GM21786 (cell line): ENCODE data around the gene LAMTOR1.
A peak's percentile ranks its signal among the peaks of the same experiment; 100 is the strongest.

Experiments used
- ATAC-seq: cut with Tn5 transposase; IDR thresholded peaks from one replicate; pipeline ENCODE4 v1.9.1; 2021; ENCODE audit not compliant: unreplicated experiment

Gene LAMTOR1

GRCh38 chr11:72083414-72083813 is 19.7 kb downstream of the LAMTOR1 start:
- no peak for ATAC-seq

DNA sequence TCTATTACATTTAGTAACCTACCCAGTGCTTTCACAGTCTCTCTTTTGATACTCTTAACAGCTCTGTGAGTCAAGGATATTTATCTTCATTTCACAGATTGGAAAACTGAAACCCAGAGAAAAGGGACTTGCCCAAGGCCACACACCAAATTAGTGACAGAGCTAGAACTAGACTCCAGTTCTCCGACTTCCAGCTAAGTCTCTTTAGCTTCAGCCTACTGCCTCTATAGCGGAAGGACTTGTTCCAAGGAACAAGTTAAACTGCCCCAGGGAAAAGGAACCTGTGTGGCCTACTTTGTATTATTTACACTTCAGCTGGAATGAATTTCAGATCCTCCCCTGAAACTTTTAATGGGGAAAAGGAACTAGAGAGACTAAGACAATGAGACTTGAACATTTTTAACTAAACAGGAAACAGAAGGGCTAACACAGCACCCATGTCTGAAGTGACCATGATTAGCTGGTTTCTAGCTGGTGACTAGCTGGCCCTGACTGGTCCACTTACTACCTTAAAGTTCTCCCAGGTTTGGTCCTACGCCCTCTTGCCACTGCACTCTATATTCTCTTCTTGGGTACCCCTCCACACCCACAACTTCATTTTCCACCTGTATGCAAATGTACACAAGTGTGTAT is 21.2 kb downstream of the LAMTOR1 start:
- ATAC-seq = no peak

DNA sequence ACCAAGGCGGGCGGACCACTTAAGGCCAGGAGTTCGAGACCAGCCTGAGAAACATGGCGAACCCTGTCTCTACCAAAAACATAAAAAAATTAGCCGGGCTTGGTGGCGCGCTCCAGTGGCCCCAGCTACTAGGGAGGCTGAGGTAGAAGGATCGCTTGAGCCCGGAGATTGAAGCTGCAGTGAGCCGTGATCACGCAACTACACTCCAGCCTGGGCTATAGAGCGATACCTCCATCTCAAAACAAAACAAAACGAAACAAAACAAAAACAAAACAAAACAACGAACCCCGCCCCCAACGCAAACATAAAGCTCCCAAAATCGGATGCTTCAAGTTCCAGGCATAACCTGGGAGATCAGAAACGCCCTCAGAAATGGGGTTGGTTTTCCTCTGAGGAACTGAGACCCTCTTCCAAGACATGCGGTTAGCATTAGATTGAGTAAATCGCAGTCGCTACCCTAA is 21.9 kb downstream of the LAMTOR1 start:
- ATAC-seq = no peak

GRCh38 chr11:72080326-72081183 is 22.5 kb downstream of the LAMTOR1 start, which contains the start of the genes LRRC51 and NUMA1:
TSS of gene LRRC51 (plus strand) at chr11:72080850. CDS start at chr11:72089084, 8,234 bp downstream.
TSS of gene NUMA1 (minus strand) at chr11:72080542. CDS start at chr11:72035943, 44,599 bp downstream.
- ATAC-seq = peak; percentile 98

DNA sequence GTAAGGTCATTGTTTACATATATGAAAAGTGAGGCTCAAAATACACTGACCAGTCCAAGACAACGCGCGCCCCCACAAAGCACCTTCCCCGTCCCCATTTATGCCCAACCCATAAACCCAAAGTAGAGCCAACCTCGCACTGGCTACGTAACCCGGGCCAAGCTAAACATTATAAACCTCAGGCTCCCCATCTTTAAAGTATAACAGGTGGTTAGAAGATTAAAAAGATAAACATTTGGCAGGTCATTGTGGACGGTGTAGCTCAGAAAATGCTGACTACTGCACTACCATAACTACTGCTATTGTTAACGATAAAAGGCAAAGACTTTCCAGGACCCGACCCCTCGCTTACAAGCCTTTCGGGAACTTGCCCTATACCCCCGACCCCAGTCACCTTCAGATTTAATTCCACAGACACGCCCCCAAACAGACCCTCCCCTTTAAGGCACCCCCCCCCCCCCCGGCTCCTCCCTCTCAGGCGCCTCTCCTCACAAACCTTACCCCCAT is 23.2 kb downstream of the LAMTOR1 start:
- no peak for ATAC-seq

DNA sequence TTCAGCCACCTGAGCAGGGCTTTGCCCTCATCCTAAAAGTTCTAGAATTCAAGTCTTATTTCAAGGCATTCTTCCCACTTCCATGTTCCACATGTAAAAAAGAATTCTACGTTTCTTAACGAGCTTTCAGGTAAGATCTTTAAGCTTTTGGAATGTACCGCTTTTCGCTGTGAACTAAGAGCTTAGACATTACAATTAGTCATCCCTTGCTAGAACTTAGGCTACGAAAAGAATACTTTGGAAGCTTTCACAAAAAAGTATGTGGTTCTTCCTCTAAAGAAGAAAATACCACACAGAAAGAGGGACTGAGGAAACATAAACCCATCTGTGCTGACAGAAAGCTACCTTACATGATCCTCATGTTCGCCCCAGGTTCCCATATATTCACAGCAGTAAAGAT is 24.6 kb downstream of the LAMTOR1 start:
- no peak for ATAC-seq

DNA sequence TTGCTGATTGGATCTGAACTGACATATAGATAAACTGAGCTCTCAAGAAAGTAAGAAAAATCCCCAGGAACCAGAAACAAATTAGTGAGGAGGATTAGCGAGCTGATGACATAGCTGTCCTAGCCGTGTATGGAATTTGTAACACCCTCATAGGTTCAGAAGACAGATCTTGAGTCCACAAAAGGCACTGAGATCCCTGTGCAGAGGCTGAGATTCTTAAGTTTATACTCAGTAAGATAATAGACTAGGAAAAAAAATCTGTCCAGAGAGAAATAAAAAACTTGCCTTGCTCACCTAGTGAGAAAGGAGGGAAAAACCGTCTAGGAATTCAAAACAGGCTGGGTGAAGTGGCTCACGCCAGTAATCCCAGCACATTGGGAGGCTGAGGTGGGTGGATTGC is 27.3 kb downstream of the LAMTOR1 start:
- ATAC-seq = no peak

DNA sequence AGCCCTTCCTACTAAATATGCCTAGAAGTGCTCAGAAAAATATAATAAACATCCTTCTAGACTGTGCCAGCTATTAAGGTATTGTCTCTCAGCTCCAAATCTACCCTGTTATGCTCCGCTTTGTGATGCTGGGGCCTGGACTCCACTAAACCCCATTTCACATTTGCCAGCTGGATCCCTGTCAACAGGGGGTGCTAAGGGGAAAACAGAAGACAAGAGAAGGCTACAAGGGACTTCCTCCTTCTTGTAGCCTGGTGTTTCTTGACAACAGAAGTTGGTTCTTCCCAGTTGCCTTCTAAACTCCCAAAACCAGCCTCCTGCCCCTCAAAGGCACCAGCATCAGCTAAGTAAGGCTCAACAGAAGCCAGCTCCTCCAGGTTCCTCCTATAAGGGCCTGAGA is 28.0 kb downstream of the LAMTOR1 start:
- ATAC-seq = no peak

DNA sequence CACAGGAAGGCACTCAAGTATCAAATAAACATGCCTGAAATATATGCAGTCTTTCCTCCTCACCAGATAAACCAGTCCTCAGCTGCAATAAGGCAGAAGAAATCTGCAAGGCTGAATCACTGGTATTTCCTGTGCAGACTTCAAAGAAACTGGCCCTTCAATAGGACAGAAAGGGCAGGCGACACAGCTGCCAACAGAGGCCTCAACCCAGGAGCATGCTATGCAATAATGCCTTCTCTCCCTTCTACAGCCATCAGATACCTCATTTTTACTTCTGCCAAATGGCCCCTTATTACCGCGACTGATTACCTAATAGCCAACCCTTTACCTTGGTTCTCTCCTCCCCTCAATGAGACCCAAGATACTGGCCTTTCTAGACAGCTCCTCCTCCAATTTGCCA is 30.7 kb downstream of the LAMTOR1 start:
- ATAC-seq = no peak

DNA sequence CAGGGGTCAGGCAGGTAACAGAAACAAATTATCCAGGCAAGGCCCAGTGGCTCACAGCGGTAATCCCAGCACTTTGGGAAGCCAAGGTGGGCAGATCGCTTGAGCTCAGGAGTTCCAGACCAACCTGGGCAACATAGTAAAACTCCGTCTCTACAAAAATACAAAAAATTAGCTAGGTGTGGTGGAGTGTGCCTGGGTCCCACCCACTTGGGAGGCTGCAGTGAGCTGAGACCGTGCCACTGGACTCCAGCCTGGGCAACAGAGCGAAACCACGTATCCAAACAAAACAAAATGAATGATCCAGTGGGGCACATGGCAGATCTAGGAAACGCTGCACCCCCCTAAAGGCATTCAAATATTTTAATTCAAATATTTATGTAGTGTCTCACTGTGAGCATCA is 32.6 kb downstream of the LAMTOR1 start:
- ATAC-seq = no peak

DNA sequence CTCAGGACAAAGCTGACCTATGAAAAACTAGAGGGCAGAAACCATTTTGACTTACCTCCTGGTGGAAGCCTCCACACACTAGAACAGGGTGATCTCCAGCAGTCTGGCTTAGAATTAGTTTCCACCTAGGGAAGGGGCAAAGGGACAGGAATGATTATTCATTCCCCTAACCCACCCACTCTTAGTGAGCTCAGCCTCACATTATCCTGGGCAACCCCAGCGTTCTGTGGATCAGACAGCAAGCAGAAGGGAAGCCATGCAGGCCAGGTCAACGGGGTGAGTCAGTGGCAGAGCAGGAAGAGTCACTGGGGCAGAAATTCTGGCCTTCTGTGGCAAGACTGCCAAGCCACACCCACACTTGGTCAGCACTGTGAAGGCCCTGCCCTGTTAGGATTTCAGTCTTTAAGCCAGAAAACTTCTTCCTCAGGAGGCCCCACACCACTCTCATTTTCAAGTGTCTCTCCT is 33.3 kb downstream of the LAMTOR1 start:
- ATAC-seq = no peak

- ATAC-seq = no peak
Observed at GRCh38 chr11:72069200-72069599, 33.9 kb downstream of the LAMTOR1 start.

- ATAC-seq = no peak
Observed at GRCh38 chr11:72067676-72068075, 35.4 kb downstream of the LAMTOR1 start.

DNA sequence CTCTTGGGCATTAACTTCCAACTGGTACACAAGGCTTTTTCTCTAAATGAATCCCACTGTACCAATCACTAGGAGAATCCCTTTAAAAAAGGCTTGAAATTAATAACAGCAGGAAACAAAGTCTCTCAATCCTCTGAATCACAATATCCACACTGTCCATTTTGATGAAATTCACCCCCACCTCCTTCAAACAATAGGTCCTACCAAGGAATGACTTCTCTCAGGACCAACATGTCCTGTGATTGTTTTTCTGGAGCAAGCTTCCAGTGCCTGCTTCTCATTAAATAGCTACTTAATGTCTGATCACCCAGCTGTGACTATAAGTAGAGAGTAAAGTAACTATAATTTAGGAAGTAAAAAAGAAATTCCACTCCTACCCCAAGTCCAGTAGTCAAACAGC is 35.8 kb downstream of the LAMTOR1 start:
- no peak for ATAC-seq

- ATAC-seq = no peak
Observed at GRCh38 chr11:72066855-72067254, 36.2 kb downstream of the LAMTOR1 start.

GRCh38 chr11:72061739-72062396 is 41.2 kb downstream of the LAMTOR1 start:
- no peak for ATAC-seq

DNA sequence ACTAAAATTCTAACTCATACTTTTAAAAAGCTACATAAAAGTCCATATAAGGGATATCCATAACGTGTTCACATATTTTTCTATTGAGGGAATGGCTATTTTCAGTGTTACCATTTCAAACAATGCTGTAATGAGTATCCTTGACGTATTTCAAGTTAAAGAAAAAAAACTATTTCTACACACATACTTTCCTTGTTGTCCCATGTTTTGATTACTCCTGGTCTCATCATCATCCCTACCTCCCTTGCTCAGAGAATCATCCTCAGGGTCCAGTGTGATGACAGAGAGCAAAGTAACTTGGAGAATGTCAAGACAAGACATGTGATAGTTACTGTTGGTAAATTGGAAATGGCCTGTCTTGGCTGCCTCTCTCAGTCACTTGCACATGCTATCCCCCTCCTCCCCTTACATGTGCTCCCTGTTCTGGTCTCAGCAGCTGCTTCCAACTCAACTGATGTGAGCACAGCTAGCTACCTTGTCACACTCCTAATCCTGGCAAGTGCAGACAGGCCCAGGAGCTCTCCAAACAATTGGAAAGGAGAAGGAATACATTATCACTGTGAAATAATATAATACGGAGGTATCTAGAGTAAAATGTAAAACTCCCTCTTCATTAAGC is 44.6 kb downstream of the LAMTOR1 start:
- no peak for ATAC-seq

DNA sequence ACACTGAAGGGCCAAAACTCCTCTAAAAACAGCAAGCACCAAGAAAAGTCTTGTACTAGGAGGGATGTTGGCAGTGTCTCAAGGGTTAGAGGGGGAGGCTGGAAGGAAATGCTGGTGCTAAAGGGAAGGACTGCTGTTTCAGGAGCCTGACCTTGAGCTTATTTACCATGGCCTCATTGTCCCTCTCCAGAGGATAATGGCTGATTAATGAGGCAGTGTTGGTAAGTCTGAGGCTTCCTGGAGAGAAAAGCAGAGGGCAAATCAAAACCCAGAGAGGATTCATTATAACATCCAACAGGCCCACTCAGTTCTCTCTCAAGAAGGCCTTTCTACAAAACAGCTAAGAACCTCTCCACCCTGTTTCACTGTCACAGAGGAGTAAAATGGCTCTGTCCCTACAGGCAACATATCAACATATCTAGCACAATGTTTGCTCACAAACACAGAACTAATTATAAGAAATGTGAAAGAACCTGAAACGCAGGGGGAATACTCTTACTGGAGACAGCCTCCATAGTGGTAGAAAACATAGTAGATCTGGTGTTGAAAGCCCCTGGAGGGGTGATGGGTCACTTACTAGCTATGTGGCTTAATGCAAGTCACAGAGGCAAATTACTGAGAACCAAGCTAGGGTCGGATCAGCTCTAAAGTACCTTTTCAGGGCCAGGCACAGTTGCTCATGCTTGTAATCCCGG is 54.2 kb downstream of the LAMTOR1 start:
- ATAC-seq = no peak
